Neural crest cell (in vitro differentiated cells): ENCODE results near the gene MAGT1. TPM values are rescaled to one million over a fixed set of nuclear protein-coding genes. Genes with fewer than 3 reads are reported as not detected.

ENCODE experiments used
- DNase-seq: peaks from one replicate; pipeline ENCODE4 v3.0.0; 2021; ENCODE audit warnings: low read depth, mixed read lengths, low spot score
- H3K27ac Mint-ChIP-seq: one replicate; pipeline ENCODE4 v1.8.0; 2021; ENCODE audit warnings: mild to moderate bottlenecking, mixed read lengths; ENCODE audit not compliant: unreplicated experiment
- H3K27me3 Mint-ChIP-seq: 2 replicates; pipeline ENCODE4 v1.8.0; 2021; ENCODE audit warnings: low read depth, mild to moderate bottlenecking, mixed read lengths
- H3K36me3 Mint-ChIP-seq: 2 replicates; pipeline ENCODE4 v1.8.0; 2021; ENCODE audit warnings: low read depth, mild to moderate bottlenecking, mixed read lengths
- H3K4me1 Mint-ChIP-seq: 2 replicates; pipeline ENCODE4 v1.8.0; 2021; ENCODE audit warnings: mixed read lengths
- H3K4me3 Mint-ChIP-seq: one replicate; pipeline ENCODE4 v1.8.0; 2021; ENCODE audit warnings: mild to moderate bottlenecking, mixed read lengths
- H3K9me3 Mint-ChIP-seq: 2 replicates; pipeline ENCODE4 v1.8.0; 2021; ENCODE audit warnings: mixed read lengths
- CTCF ChIP-seq: fragments of 200-600 bp; sonication (generic); conservative IDR thresholded peaks from 2 replicates; pipeline ENCODE4 v1.5.0; 2021; ENCODE audit warnings: antibody characterized with exemption, mild to moderate bottlenecking
- total RNA-seq: library from RNA; stranded (reverse); gene quantifications from 2 replicates; pipeline ENCODE4 v1.2.1, GENCODE V29; 2021

Gene MAGT1
- total RNA-seq, 1 donor from 2014 or later = 41.0 TPM

GRCh38 chrX:77820091-77820727, 75.0 kb downstream of the MAGT1 start:
- peaks cover 10% of the 10 kb centered on the region for H3K9me3 Mint-ChIP-seq
- H3K4me1 Mint-ChIP-seq = no peaks in the 10 kb centered on the region
- DNase-seq = no peak
- no peak overlapping the region for H3K27ac Mint-ChIP-seq
- H3K27me3 Mint-ChIP-seq = no peaks in the 10 kb centered on the region
- H3K4me3 Mint-ChIP-seq = no peak overlapping the region
- H3K36me3 Mint-ChIP-seq = peaks cover 22% of the 10 kb centered on the region
- TF ChIP-seq CTCF = no peak

GRCh38 chrX:77814210-77814609, 81.0 kb downstream of the MAGT1 start:
- Mint-ChIP-seq H3K36me3 (peaks cover 5% of the 10 kb centered on the region), H3K27me3 (no peaks in the 10 kb centered on the region), H3K9me3 (peaks cover 4% of the 10 kb centered on the region), H3K4me3 (no peak overlapping the region), H3K27ac (no peak overlapping the region), H3K4me1 (no peaks in the 10 kb centered on the region)
- DNase-seq = no peak
- TF ChIP-seq CTCF = no peak

GRCh38 chrX:77802201-77802600, 93.0 kb downstream of the MAGT1 start:
- peaks cover 2% of the 10 kb centered on the region for H3K27me3 Mint-ChIP-seq
- no peak for TF ChIP-seq CTCF
- H3K4me3 Mint-ChIP-seq = no peak overlapping the region
- peaks cover 13% of the 10 kb centered on the region for H3K9me3 Mint-ChIP-seq
- DNase-seq = no peak
- no peak overlapping the region for H3K27ac Mint-ChIP-seq
- H3K36me3 Mint-ChIP-seq = no peaks in the 10 kb centered on the region
- H3K4me1 Mint-ChIP-seq = no peaks in the 10 kb centered on the region

- Mint-ChIP-seq H3K4me3 (no peak overlapping the region), H3K27ac (no peak overlapping the region), H3K36me3 (no peaks in the 10 kb centered on the region), H3K4me1 (no peaks in the 10 kb centered on the region), H3K27me3 (no peaks in the 10 kb centered on the region), H3K9me3 (peaks cover 2% of the 10 kb centered on the region)
- TF ChIP-seq CTCF = no peak
- DNase-seq = no peak
Observed at GRCh38 chrX:77795124-77795523, 100.1 kb downstream of the MAGT1 start.

GRCh38 chrX:77793946-77794345, 101.3 kb downstream of the MAGT1 start:
- TF ChIP-seq CTCF = no peak
- DNase-seq = no peak
- H3K36me3 Mint-ChIP-seq = no peaks in the 10 kb centered on the region
- H3K9me3 Mint-ChIP-seq = peaks cover 2% of the 10 kb centered on the region
- no peak overlapping the region for H3K27ac Mint-ChIP-seq
- H3K4me1 Mint-ChIP-seq = no peaks in the 10 kb centered on the region
- H3K27me3 Mint-ChIP-seq = no peaks in the 10 kb centered on the region
- no peak overlapping the region for H3K4me3 Mint-ChIP-seq
